AG04449 (cell line): ENCODE measurements around the gene MRM3.
"Not testable (repeated sequence)": the region's sequence is repeated elsewhere in the genome, so short reads cannot be mapped to it uniquely, and the experiment has no call there.

ENCODE experiments used
- CTCF ChIA-PET: fragments of 350-600 bp; formaldehyde crosslinking; extraction: SDS; loops from one replicate; lab custom pipeline; 2021; ENCODE audit warnings: antibody characterized with exemption; lab: Yijun Ruan, JAX
- POLR2A ChIA-PET: fragments of 400-600, 350-600 bp; formaldehyde crosslinking; extraction: SDS; loops from one replicate; lab custom pipeline; 2020; ENCODE audit warnings: antibody characterized with exemption, inconsistent platforms; lab: Yijun Ruan, JAX
- DNase-seq: peaks from one replicate; pipeline ENCODE4 v3.0.0-alpha.2; 2010; ENCODE audit warnings: low read depth, low spot score
- H3K4me3 ChIP-seq: 2 replicates; pipeline ENCODE4 v1.5.1; 2011; ENCODE audit warnings: low read depth, mild to moderate bottlenecking, control low read depth, low read length
- CTCF ChIP-seq: IDR thresholded peaks from one replicate; pipeline ENCODE4 v1.5.1; 2011; ENCODE audit warnings: mild to moderate bottlenecking, moderate library complexity, low read length, control low read depth, inconsistent platforms; ENCODE audit not compliant: insufficient read depth; ENCODE audit errors: missing control alignments

MRM3 gene

GRCh38 chr17:787641-788221, 5.6 kb downstream of the MRM3 start:
- TF ChIP-seq CTCF, result no peak
- ChIA-PET POLR2A (no interaction called here), CTCF (interaction anchor here (8.9 kb wide), 1 partner anchor 195 kb away, joined by 104 read pairs; the partner anchor contains the start of gene NXN)
- H3K4me3 ChIP-seq, result no peak overlapping the region
- no peak for DNase-seq

- no peak overlapping the region for H3K4me3 ChIP-seq
- TF ChIP-seq CTCF, result no peak
- DNase-seq, result no peak
- CTCF ChIA-PET, result interaction anchor here (1.3 to 8.9 kb wide), 3 partner anchors 184 to 209 kb away, joined by 3 to 104 read pairs (median 24); partner anchors contain the start of genes NXN and TIMM22
- POLR2A ChIA-PET, result no interaction called here
Measured at GRCh38 chr17:788551-788950, 6.4 kb downstream of the MRM3 start.

- CTCF ChIA-PET, result interaction anchor here (1.3 to 8.9 kb wide), 3 partner anchors 183 to 208 kb away, joined by 3 to 104 read pairs (median 24); partner anchors contain the start of genes NXN and TIMM22
- TF ChIP-seq CTCF, result no peak
- no peak for DNase-seq
- no peak overlapping the region for H3K4me3 ChIP-seq
- POLR2A ChIA-PET, result interaction anchor here (0.8 kb wide), 1 partner anchor 208 kb away, joined by 3 read pairs; the partner anchor contains the start of gene TIMM22
Measured at GRCh38 chr17:789160-789840, 7.1 kb downstream of the MRM3 start.

- H3K4me3 ChIP-seq, DNase-seq: not testable (repeated sequence)
- POLR2A ChIA-PET, result interaction anchor here (0.8 kb wide), 1 partner anchor 207 kb away, joined by 3 read pairs; the partner anchor contains the start of gene TIMM22
- CTCF ChIA-PET, result interaction anchor here (1.3 to 8.9 kb wide), 4 partner anchors 9 to 207 kb away, joined by 3 to 104 read pairs (median 14); partner anchors contain the start of genes NXN and TIMM22
Measured at GRCh38 chr17:789931-790873, 8.0 kb downstream of the MRM3 start.

GRCh38 chr17:790874-791247, 8.7 kb downstream of the MRM3 start:
- DNase-seq, POLR2A ChIA-PET, H3K4me3 ChIP-seq: not testable (repeated sequence)
- CTCF ChIA-PET, result interaction anchor here (1.3 to 8.9 kb wide), 3 partner anchors 10 to 207 kb away, joined by 3 to 104 read pairs (median 24); partner anchors contain the start of genes NXN and TIMM22

- DNase-seq, result no peak
- ChIA-PET CTCF (interaction anchor here (0.9 to 8.9 kb wide), 5 partner anchors 9 to 265 kb away, joined by 3 to 104 read pairs (median 5); partner anchors contain the start of genes GLOD4, MRM3, NXN and TIMM22), POLR2A (no interaction called here)
- no peak for TF ChIP-seq CTCF
- no peak overlapping the region for H3K4me3 ChIP-seq
Measured at GRCh38 chr17:791829-792228, 9.7 kb downstream of the MRM3 start.
